Lower lobe of right lung (tissue), 2 donors: ENCODE data around the gene PRB2. TPM values are rescaled to one million over a fixed set of nuclear protein-coding genes. Genes with fewer than 3 reads are reported as not detected.
"Not testable (repeated sequence)": the region's sequence is repeated elsewhere in the genome, so short reads cannot be mapped to it uniquely, and the experiment has no call there.

Experiments
- ATAC-seq, 2 donors: fragments of 200-7000 bp; cut with Tn5 transposase; one replicate each; pipeline ENCODE4 v1.9.1; 2020 to 2022; ENCODE audit warnings: mild to moderate bottlenecking in 2 of 2, moderate library complexity in 2 of 2
- DNase-seq: peaks from one replicate; pipeline ENCODE4 v3.0.0-alpha.2; 2020
- H3K27ac ChIP-seq: fragments of 200-600 bp; one replicate; pipeline ENCODE4 v1.8.0; 2022
- H3K27me3 ChIP-seq: fragments of 200-600 bp; one replicate; pipeline ENCODE4 v1.8.0; 2022; ENCODE audit warnings: low read depth
- H3K36me3 ChIP-seq: fragments of 200-600 bp; one replicate; pipeline ENCODE4 v1.8.0; 2022; ENCODE audit warnings: mild to moderate bottlenecking
- H3K4me1 ChIP-seq: fragments of 200-600 bp; one replicate; pipeline ENCODE4 v1.8.0; 2022
- H3K4me3 ChIP-seq: fragments of 200-600 bp; one replicate; pipeline ENCODE4 v1.8.0; 2022; ENCODE audit warnings: mild to moderate bottlenecking
- H3K9me3 ChIP-seq: fragments of 200-600 bp; one replicate; pipeline ENCODE4 v1.8.0; 2022
- intact Hi-C: fragments of 100-400 bp; cut with DNase I; formaldehyde crosslinking; loops from one replicate; pipeline ENCODE4 v1.11.0; 2022
- total RNA-seq: library from RNA; stranded (reverse); fragmentation: NEBNext Ultra II Directional; extraction: Animal tissue kit (Norgen Biotek cat#: 25700); gene quantifications from one replicate; pipeline ENCODE4 v1.2.1, GENCODE V29; 2021
- TF ChIP-seq, protein P1 (sequence below): fragments of 200-600 bp; IDR thresholded peaks from one replicate; pipeline ENCODE4 v1.8.0; 2022; ENCODE audit warnings: antibody characterized with exemption, mild to moderate bottlenecking
- donor health status: DM: no; HTN: yes; CAD: no; lungs with severe emphysema.

PRB2 gene
- total RNA-seq, 1 donor from 2014 or later = not detected

DNA sequence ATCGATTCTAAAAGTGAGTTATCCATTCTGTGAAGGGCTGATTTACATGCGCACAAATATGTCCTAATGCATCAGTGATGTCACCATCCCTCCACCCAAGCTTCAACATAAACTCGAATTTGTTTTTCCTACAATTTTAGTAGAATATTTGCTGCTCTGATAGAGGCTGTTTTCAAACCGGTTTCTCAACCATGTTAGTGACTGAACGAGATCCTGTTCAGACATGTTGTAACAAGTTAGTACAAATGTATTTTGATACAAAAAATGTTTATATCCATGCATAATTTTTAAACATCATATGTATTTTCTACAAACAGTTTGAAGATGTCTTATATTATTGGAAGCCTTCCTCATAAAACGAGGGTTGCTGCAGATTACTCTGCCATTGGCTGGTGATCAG lies 12.7 kb upstream of the PRB2 start:
- H3K4me1 ChIP-seq = no peaks in the 10 kb centered on the region
- DNase-seq (no peak), ATAC-seq (no peak)
- no peaks in the 10 kb centered on the region for H3K27me3 ChIP-seq
- TF ChIP-seq, protein P1, sequence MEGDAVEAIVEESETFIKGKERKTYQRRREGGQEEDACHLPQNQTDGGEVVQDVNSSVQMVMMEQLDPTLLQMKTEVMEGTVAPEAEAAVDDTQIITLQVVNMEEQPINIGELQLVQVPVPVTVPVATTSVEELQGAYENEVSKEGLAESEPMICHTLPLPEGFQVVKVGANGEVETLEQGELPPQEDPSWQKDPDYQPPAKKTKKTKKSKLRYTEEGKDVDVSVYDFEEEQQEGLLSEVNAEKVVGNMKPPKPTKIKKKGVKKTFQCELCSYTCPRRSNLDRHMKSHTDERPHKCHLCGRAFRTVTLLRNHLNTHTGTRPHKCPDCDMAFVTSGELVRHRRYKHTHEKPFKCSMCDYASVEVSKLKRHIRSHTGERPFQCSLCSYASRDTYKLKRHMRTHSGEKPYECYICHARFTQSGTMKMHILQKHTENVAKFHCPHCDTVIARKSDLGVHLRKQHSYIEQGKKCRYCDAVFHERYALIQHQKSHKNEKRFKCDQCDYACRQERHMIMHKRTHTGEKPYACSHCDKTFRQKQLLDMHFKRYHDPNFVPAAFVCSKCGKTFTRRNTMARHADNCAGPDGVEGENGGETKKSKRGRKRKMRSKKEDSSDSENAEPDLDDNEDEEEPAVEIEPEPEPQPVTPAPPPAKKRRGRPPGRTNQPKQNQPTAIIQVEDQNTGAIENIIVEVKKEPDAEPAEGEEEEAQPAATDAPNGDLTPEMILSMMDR = no peak
- H3K36me3 ChIP-seq = no peaks in the 10 kb centered on the region
- H3K4me3 ChIP-seq = no peak overlapping the region
- intact Hi-C loops = no loop called here
- H3K9me3 ChIP-seq = no peaks in the 10 kb centered on the region
- no peak overlapping the region for H3K27ac ChIP-seq

DNA sequence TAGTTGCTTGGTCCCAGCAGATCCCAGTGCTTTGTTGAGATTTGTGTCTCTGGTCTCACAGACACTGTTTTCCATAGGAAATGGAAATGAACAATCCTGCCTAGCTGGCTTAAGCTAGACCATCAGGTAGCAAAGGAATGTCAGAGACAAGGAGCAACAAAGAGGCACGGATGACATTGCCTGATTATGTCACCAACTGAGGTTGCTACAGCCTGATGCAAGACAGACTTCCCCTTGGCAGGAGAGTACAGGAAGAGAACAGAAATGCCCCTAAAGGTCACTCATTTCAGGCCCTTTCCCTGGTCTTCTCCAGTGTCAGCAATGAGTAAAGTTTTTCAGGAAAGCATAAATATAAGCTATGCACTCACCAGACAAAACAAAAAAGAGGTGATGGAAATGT lies 2.0 kb upstream of the PRB2 start:
- Histone ChIP-seq H3K36me3 (no peaks in the 10 kb centered on the region), H3K27ac (no peak overlapping the region), H3K4me3 (no peak overlapping the region), H3K9me3 (no peaks in the 10 kb centered on the region), H3K27me3 (no peaks in the 10 kb centered on the region), H3K4me1 (no peaks in the 10 kb centered on the region)
- TF ChIP-seq, protein P1 = no peak
- DNase-seq (no peak), ATAC-seq (no peak)
- intact Hi-C loops = no loop called here

DNA sequence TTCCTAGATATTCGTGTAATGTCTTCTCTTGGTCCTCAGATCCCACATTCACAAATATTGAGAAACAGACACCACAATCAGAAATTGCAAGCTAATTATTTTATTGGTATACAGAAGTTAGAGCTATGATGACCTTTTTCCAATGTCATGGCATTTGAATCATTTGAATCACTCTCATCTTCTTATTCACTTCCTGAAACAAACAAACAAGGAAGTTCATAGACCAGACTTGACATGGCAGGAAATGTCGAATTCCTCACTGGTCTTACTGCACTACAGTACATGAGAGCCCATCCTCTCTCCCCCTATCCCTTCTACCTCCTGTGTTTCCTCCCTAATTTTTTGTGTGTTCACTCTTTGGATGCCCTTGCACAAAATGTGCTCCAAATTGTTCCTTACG lies 3.9 kb downstream of the PRB2 start:
- intact Hi-C loops, H3K27me3 ChIP-seq, H3K4me1 ChIP-seq, ATAC-seq, H3K36me3 ChIP-seq, H3K27ac ChIP-seq, H3K4me3 ChIP-seq, H3K9me3 ChIP-seq, DNase-seq: not testable (repeated sequence)

DNA sequence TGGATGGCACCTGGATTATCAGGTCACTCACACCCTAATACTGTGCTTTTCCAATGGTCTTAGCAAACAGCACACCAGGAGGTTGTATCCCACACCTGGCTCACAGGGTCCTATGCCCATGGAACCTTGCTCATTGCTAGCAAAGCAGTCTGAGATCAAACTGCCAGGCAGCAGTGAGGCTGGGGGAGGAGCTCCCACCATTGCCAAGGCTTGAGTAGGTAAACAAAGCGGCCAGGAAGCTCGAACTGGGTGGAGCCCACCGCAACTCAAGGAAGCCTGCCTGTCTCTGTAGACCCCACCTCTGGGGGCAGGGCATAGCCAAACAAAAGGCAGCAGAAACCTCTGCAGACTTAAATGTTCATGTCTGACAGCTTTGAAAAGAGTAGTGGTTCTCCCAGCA lies 17.9 kb downstream of the PRB2 start:
- ATAC-seq, H3K4me3 ChIP-seq, H3K36me3 ChIP-seq, intact Hi-C loops, DNase-seq, H3K4me1 ChIP-seq, H3K27ac ChIP-seq, H3K27me3 ChIP-seq: not testable (repeated sequence)
- peaks cover 30% of the 10 kb centered on the region for H3K9me3 ChIP-seq

DNA sequence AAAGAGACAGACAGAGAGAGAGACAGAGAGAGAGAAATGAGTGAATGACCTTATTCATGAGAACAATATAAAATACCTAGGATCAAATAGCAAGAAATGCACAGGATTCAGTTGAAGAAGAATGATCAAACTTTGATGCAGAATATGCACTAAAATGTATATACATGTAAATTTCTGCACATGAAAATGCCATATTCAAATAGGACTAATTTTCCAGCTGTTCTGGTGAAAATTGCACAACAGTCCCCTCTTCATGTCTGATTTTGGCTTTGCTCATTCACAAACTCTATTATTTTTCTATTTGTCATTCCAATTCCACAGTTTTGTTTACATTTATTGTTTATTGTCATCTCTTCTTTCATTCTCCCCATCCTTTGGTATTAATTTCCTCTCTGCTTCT lies 34.2 kb downstream of the PRB2 start:
- no peaks in the 10 kb centered on the region for H3K4me1 ChIP-seq
- H3K4me3 ChIP-seq = no peak overlapping the region
- no peak overlapping the region for H3K27ac ChIP-seq
- no peaks in the 10 kb centered on the region for H3K27me3 ChIP-seq
- TF ChIP-seq, protein P1 = no peak
- H3K9me3 ChIP-seq = no peaks in the 10 kb centered on the region
- intact Hi-C loops = no loop called here
- DNase-seq (no peak), ATAC-seq (no peak)
- H3K36me3 ChIP-seq = no peaks in the 10 kb centered on the region

DNA sequence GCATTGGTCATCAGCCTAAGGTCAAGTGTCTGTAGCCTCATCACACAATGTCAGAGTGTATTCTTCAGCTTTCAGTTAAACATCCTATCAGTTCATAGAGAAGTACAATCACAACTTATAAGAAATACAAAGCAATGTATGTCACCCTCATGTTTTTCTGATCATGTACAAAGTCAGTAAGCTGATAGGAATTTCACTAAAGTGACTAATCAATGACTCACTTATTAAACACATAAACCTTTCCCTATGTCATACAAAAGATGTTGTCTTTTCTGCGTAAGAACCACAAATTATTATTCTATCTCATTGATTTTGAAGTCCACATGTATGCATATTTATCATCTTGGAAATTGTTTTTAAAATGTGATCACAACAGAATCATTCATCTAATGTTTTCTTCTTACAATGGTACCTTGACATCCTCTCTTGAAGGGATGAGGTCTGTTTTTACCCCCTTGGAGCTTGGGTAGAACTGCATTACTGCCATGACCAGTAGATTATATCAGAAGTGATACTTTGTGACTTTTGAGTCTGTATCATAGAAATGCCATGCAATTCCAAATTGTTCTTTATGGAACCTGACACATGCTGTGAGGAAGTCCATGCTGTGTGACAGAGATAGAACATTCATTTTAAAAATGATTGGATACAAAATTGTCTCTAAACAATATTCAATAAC lies 35.0 kb downstream of the PRB2 start:
- intact Hi-C loops = not testable (repeated sequence)

DNA sequence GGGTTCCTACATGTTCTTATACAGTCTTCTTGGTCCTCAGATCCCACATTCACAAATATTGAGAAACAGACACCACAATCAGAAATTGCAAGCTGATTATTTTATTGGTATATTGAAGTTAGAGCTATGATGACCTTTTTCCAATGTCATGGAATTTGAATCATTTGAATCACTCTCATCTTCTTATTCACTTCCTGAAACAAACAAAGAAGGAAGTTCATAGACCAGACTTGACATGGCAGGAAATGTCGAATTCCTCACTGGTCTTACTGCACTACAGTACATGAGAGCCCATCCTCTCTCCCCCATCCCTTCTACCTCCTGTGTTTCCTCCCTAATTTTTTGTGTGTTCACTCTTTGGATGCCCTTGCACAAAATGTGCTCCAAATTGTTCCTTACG lies 43.6 kb downstream of the PRB2 start:
- ATAC-seq, DNase-seq, H3K27me3 ChIP-seq, H3K27ac ChIP-seq, H3K4me1 ChIP-seq, H3K4me3 ChIP-seq, intact Hi-C loops, H3K9me3 ChIP-seq, H3K36me3 ChIP-seq: not testable (repeated sequence)

More for the DNA sequence above, 35.0 kb downstream of the PRB2 start:
- not testable (repeated sequence) for H3K27me3 ChIP-seq, H3K4me3 ChIP-seq, H3K27ac ChIP-seq, H3K9me3 ChIP-seq, H3K36me3 ChIP-seq, ATAC-seq, DNase-seq, H3K4me1 ChIP-seq
